Stomach (tissue), 4 donors: ENCODE results near the gene SELENOH.

Experiments used
- CTCF ChIP-seq, 7 experiments: fragments of 450-650 bp in 4 of 7; fragments of 200-600 bp in 3 of 7; sonication (generic) in 3 of 7; IDR thresholded peaks; one replicate each; pipeline ENCODE4 v1.5.1; 2016 to 2019; ENCODE audit warnings: antibody characterized with exemption in 7 of 7, control low read depth in 2 of 7, mild to moderate bottlenecking in 1 of 7
- POLR2A ChIP-seq, 4 donors: fragments of 450-650 bp; IDR thresholded peaks; one replicate each; pipeline ENCODE4 v1.6.1; 2016; ENCODE audit warnings: antibody characterized with exemption in 4 of 4, control low read depth in 2 of 4, mild to moderate bottlenecking in 1 of 4, moderate library complexity in 1 of 4

GRCh38 chr11:57752954-57753353 lies 11.7 kb downstream of the SELENOH start:
- TF ChIP-seq CTCF (IDR thresholded peaks at IDR 0.05) (no peak), POLR2A (IDR thresholded peaks at IDR 0.05) (no peak)
